ENCODE measurements around the gene L3MBTL2. TPM values are rescaled to one million over a fixed set of nuclear protein-coding genes. Genes with fewer than 3 reads are reported as not detected.

Gene L3MBTL2
- total RNA-seq, 1 experiment from 2014 or later, result 33.6 TPM

DNA sequence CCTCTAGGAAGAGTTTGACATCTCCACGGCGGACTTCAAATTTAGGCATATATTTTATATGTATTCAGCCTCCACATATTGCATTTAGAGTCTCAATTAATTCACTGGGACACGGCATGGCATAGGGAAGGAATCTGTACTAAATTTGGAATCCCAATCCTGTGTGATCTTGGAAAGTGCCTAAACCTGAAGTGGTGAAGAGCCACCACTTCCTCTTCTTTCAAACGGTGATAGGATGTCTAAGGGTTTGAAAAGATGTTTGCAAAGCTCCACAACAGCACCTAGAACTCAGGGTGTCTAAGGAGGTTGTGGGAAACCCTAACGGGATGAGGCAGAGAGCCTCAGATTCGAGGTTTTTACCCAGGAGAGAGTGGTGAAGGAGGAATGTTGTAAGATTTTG is 1.0 kb upstream of the L3MBTL2 start:
- no peak overlapping the region for H2BK20ac ChIP-seq (ENCODE audit: low read depth, low read length, poor library complexity, severe bottlenecking)
- H3K9me3 Mint-ChIP-seq, result no peaks in the 10 kb centered on the region; a peak in 1 of 5 replicates
- TF ChIP-seq, protein P1, sequence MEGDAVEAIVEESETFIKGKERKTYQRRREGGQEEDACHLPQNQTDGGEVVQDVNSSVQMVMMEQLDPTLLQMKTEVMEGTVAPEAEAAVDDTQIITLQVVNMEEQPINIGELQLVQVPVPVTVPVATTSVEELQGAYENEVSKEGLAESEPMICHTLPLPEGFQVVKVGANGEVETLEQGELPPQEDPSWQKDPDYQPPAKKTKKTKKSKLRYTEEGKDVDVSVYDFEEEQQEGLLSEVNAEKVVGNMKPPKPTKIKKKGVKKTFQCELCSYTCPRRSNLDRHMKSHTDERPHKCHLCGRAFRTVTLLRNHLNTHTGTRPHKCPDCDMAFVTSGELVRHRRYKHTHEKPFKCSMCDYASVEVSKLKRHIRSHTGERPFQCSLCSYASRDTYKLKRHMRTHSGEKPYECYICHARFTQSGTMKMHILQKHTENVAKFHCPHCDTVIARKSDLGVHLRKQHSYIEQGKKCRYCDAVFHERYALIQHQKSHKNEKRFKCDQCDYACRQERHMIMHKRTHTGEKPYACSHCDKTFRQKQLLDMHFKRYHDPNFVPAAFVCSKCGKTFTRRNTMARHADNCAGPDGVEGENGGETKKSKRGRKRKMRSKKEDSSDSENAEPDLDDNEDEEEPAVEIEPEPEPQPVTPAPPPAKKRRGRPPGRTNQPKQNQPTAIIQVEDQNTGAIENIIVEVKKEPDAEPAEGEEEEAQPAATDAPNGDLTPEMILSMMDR (conservative IDR thresholded peaks at IDR 0.05), result no peak
- H3K4ac ChIP-seq (ENCODE audit: low read depth, low read length), result no peak overlapping the region
- peak overlapping the region in 1 of 2 experiments; percentile 65; a peak in 2 of 5 replicates for H3K4me3 Mint-ChIP-seq
- DNase-seq, result no peak
- no peak overlapping the region for H3K18ac ChIP-seq (ENCODE audit: insufficient read length, low read depth, low read length)
- H3K79me1 ChIP-seq (ENCODE audit: insufficient read depth, low read depth, low read length, poor library complexity, severe bottlenecking), result no peaks in the 10 kb centered on the region
- no peaks in the 10 kb centered on the region for H3K4me1 ChIP-seq (ENCODE audit: insufficient read depth, low read length)
- H3K27me3 ChIP-seq (ENCODE audit: insufficient read depth, low read length), result no peaks in the 10 kb centered on the region
- no peak overlapping the region for H2BK12ac ChIP-seq (ENCODE audit: insufficient read length, low read depth, low read length)
- H3K27ac ChIP-seq (ENCODE audit: insufficient read length, low read depth, low read length), result no peak overlapping the region
- peaks cover 30% of the 10 kb centered on the region for H3K27me3 Mint-ChIP-seq (ENCODE audit: low read depth)
- H2AK5ac ChIP-seq (ENCODE audit: insufficient read length, low read length), result no peak overlapping the region
- no peaks in the 10 kb centered on the region; the same call in 1 of the 2 replicates for H3K79me2 ChIP-seq (ENCODE audit: insufficient read depth, low read length)
- H3K4me2 ChIP-seq (ENCODE audit: insufficient read depth, insufficient read length, low read length), result no peak overlapping the region
- no peak overlapping the region for H3K27ac Mint-ChIP-seq
- H3K23me2 ChIP-seq (ENCODE audit: insufficient read length, low read depth, low read length, poor library complexity, severe bottlenecking), result peaks cover 11% of the 10 kb centered on the region
- no peak overlapping the region for H4K5ac ChIP-seq (ENCODE audit: insufficient read length, low read depth, low read length)
- no peak overlapping the region for H3K56ac ChIP-seq (ENCODE audit: insufficient read length, low read depth, low read length)
- no peak overlapping the region for H2AFZ ChIP-seq (ENCODE audit: low read length)
- no peak overlapping the region for H2BK15ac ChIP-seq (ENCODE audit: low read depth, low read length)
- no peak overlapping the region for H3T11ph ChIP-seq (ENCODE audit: low read length)
- H3K9ac ChIP-seq (ENCODE audit: extremely low read depth, insufficient read length, low read length), result no peak overlapping the region
- no peak overlapping the region for H2BK120ac ChIP-seq (ENCODE audit: low read depth, low read length, poor library complexity, severe bottlenecking)
- no peaks in the 10 kb centered on the region for H3K9me3 ChIP-seq (ENCODE audit: control insufficient read depth, low read depth, low read length)
- H4K8ac ChIP-seq (replicated peaks; ENCODE audit: insufficient read length, low read depth, low read length), result no peak overlapping the region
- no peaks in the 10 kb centered on the region for H4K20me1 ChIP-seq (ENCODE audit: control insufficient read depth, insufficient read depth, insufficient read length)
- WGBS (ENCODE audit: extremely low coverage, insufficient read length, low lambda C conversion rate), result no CpG with 5 or more reads among the region's 6 CpGs
- H2BK5ac ChIP-seq (ENCODE audit: insufficient read length, low read length), result no peak overlapping the region
- no peak overlapping the region for H3K14ac ChIP-seq (ENCODE audit: insufficient read depth, low read length)
- H3K23ac ChIP-seq (ENCODE audit: insufficient read length, low read depth, low read length), result no peak overlapping the region
- no peak overlapping the region for H4K91ac ChIP-seq (ENCODE audit: insufficient read length, low read depth, low read length)
- H3K4me1 Mint-ChIP-seq, result peaks cover 2 to 14% of the 10 kb centered on the region in 2 experiments
- H3K36me3 Mint-ChIP-seq (ENCODE audit: insufficient read depth in 1 of 3, low read depth in 3 of 3), result peaks cover 0 to 5% (median 0%) of the 10 kb centered on the region in 3 experiments; a peak in 1 of 7 replicates
